H1 (cell line): ENCODE data around the gene PIF1. TPM values are rescaled to one million over a fixed set of nuclear protein-coding genes. Genes with fewer than 3 reads are reported as not detected.

Source experiments
- CTCF ChIA-PET: fragments of 300-600 bp; sonication (Branson Sonifier 250); formaldehyde crosslinking; loops from one replicate; lab custom pipeline; 2021; ENCODE audit not compliant: partially characterized antibody; lab: Charles Lee
- POLR2A ChIA-PET: fragments of 300-600 bp; sonication (Branson Sonifier 250); formaldehyde crosslinking; loops from one replicate; lab custom pipeline; 2021; ENCODE audit warnings: inconsistent platforms; ENCODE audit not compliant: partially characterized antibody; lab: Charles Lee
- DNase-seq, 2 experiments: peaks; one replicate each; pipeline versions ENCODE4 v3.0.0 to v3.0.0-alpha.2; 2010 to 2022; ENCODE audit warnings: low spot score in 2 of 2, low read depth in 1 of 2, mixed read lengths in 1 of 2
- FAIRE-seq: peaks from 2 replicates; lab custom pipeline; 2011; peaks lifted over from hg19 to GRCh38; lab: Jason Lieb, UNC
- H2AFZ ChIP-seq: 2 replicates; pipeline ENCODE4 v1.8.1; 2012; ENCODE audit warnings: low read length, inconsistent platforms
- H2AK5ac ChIP-seq: 2 replicates; pipeline ENCODE4 v1.6.1; 2013; ENCODE audit warnings: low read depth, low read length
- H2BK120ac ChIP-seq: replicated peaks from 2 replicates; pipeline ENCODE3; 2013; ENCODE audit warnings: low read depth, low read length, inconsistent platforms
- H2BK12ac ChIP-seq: 2 replicates; pipeline ENCODE4 v1.6.1; 2013; ENCODE audit warnings: low read depth, low read length
- H2BK15ac ChIP-seq: 2 replicates; pipeline ENCODE4 v1.6.1; 2013; ENCODE audit warnings: low read length
- H2BK20ac ChIP-seq: 2 replicates; pipeline ENCODE4 v1.6.1; 2013; ENCODE audit warnings: low read length
- H2BK5ac ChIP-seq: 2 replicates; pipeline ENCODE4 v1.6.1; 2013; ENCODE audit warnings: low read depth, low read length
- H3K14ac ChIP-seq: 2 replicates; pipeline ENCODE4 v1.6.1; 2013; ENCODE audit warnings: inconsistent platforms; ENCODE audit not compliant: insufficient read length
- H3K18ac ChIP-seq: 2 replicates; pipeline ENCODE4 v1.6.1; 2013; ENCODE audit warnings: low read length; ENCODE audit errors: extremely low read depth
- H3K23ac ChIP-seq: 2 replicates; pipeline ENCODE4 v1.6.1; 2013; ENCODE audit warnings: inconsistent platforms; ENCODE audit not compliant: insufficient read length
- H3K23me2 ChIP-seq: 2 replicates; pipeline ENCODE4 v1.6.1; 2013; ENCODE audit warnings: low read depth, low read length
- H3K27ac ChIP-seq: 2 replicates; pipeline ENCODE4 v1.6.1; 2011; ENCODE audit warnings: low read depth, low read length, inconsistent platforms
- H3K27me3 ChIP-seq, 4 experiments: replicated peaks in 1 of 4; 1 replicate in 1 of 4; 2 replicates in 3 of 4; pipeline versions ENCODE4 v1.6.1 to v1.8.1; 2011 to 2013; ENCODE audit warnings: low read length in 3 of 4, mild to moderate bottlenecking in 3 of 4, inconsistent platforms in 2 of 4, mixed read lengths in 2 of 4, moderate library complexity in 1 of 4; ENCODE audit not compliant: control insufficient read depth in 3 of 4, insufficient read depth in 3 of 4; ENCODE audit errors: extremely low read depth in 1 of 4
- H3K36me3 ChIP-seq, 4 experiments: 2 replicates each; pipeline versions ENCODE4 v1.6.1 to v1.8.1; 2011 to 2013; ENCODE audit warnings: mild to moderate bottlenecking in 4 of 4, low read length in 3 of 4, moderate library complexity in 2 of 4, control low read depth in 1 of 4, inconsistent platforms in 1 of 4; ENCODE audit not compliant: insufficient read depth in 4 of 4, control insufficient read depth in 2 of 4
- H3K4ac ChIP-seq: replicated peaks from 2 replicates; pipeline ENCODE3; 2013; ENCODE audit warnings: low read length, low read depth, mixed read lengths, inconsistent platforms; ENCODE audit not compliant: insufficient read length
- H3K4me1 ChIP-seq, 4 experiments: replicated peaks in 1 of 4; 1 replicate in 1 of 4; 2 replicates in 3 of 4; pipeline versions ENCODE4 v1.6.1 to v1.8.1; 2011 to 2013; ENCODE audit warnings: low read length in 3 of 4, inconsistent platforms in 2 of 4, mixed read lengths in 1 of 4; ENCODE audit not compliant: insufficient read depth in 4 of 4, control insufficient read depth in 3 of 4
- H3K4me2 ChIP-seq, 2 experiments: 2 replicates each; pipeline versions ENCODE4 v1.6.1 to v1.8.1; 2011 to 2013; ENCODE audit warnings: low read depth in 2 of 2, low read length in 2 of 2, control low read depth in 1 of 2, inconsistent platforms in 1 of 2, mild to moderate bottlenecking in 1 of 2; ENCODE audit not compliant: insufficient read depth in 1 of 2
- H3K4me3 ChIP-seq, 4 experiments: fragments of 200-600, 300-600 bp in 1 of 4; sonication (generic), shearing (Covaris generic), sonication (Bioruptor Twin) in 1 of 4; 2 replicates each; pipeline versions ENCODE4 v1.5.1 to v1.8.1; 2011 to 2016; ENCODE audit warnings: low read length in 4 of 4, low read depth in 3 of 4, control low read depth in 2 of 4, inconsistent platforms in 2 of 4, mild to moderate bottlenecking in 2 of 4, mixed read lengths in 1 of 4, moderate library complexity in 1 of 4; ENCODE audit not compliant: insufficient read depth in 2 of 4; ENCODE audit errors: extremely low read depth in 1 of 4
- H3K56ac ChIP-seq: replicated peaks from 2 replicates; pipeline ENCODE3; 2013; ENCODE audit warnings: low read depth, mild to moderate bottlenecking, mixed read lengths, low read length, inconsistent platforms; ENCODE audit not compliant: insufficient read length
- H3K79me1 ChIP-seq: 2 replicates; pipeline ENCODE4 v1.6.1; 2013; ENCODE audit warnings: low read depth, low read length, control low read depth
- H3K79me2 ChIP-seq, 2 experiments: 2 replicates each; pipeline versions ENCODE4 v1.6.1 to v1.8.1; 2012 to 2013; ENCODE audit warnings: low read length in 2 of 2, mild to moderate bottlenecking in 2 of 2, inconsistent platforms in 1 of 2; ENCODE audit not compliant: insufficient read depth in 2 of 2, control insufficient read depth in 1 of 2
- H3K9ac ChIP-seq, 4 experiments: replicated peaks in 1 of 4; 1 replicate in 1 of 4; 2 replicates in 3 of 4; pipeline versions ENCODE4 v1.6.1 to v1.8.1; 2011 to 2013; ENCODE audit warnings: low read depth in 3 of 4, low read length in 3 of 4, control low read depth in 2 of 4, mild to moderate bottlenecking in 2 of 4, moderate library complexity in 2 of 4, inconsistent platforms in 1 of 4; ENCODE audit errors: extremely low read depth in 1 of 4
- H3K9me3 ChIP-seq, 2 experiments: 2 replicates each; pipeline versions ENCODE4 v1.6.1 to v1.8.1; 2012 to 2013; ENCODE audit warnings: mild to moderate bottlenecking in 2 of 2, moderate library complexity in 2 of 2, control low read depth in 1 of 2, inconsistent platforms in 1 of 2, low read depth in 1 of 2, low read length in 1 of 2, mixed read lengths in 1 of 2; ENCODE audit not compliant: insufficient read depth in 2 of 2
- H4K20me1 ChIP-seq, 2 experiments: replicated peaks in 1 of 2; 2 replicates each; pipeline versions ENCODE3 to v1.8.1; 2011 to 2013; ENCODE audit warnings: inconsistent platforms in 2 of 2, low read length in 2 of 2, mild to moderate bottlenecking in 1 of 2; ENCODE audit not compliant: insufficient read depth in 2 of 2, control insufficient read depth in 1 of 2
- H4K5ac ChIP-seq: 2 replicates; pipeline ENCODE4 v1.6.1; 2013; ENCODE audit warnings: low read length, low read depth, mixed read lengths, inconsistent platforms; ENCODE audit not compliant: insufficient read length
- H4K8ac ChIP-seq: 2 replicates; pipeline ENCODE4 v1.8.0; 2013; ENCODE audit warnings: mild to moderate bottlenecking, moderate library complexity, low read length, inconsistent platforms; ENCODE audit not compliant: insufficient read depth; ENCODE audit errors: extremely low read depth
- H4K91ac ChIP-seq: replicated peaks from 2 replicates; pipeline ENCODE3; 2013; ENCODE audit warnings: low read length, mixed read lengths, inconsistent platforms; ENCODE audit not compliant: insufficient read length
- CBX5 ChIP-seq: fragments of 300-800, 300-1000 bp; sonication (generic); IDR thresholded peaks from 2 replicates; pipeline ENCODE4 v1.7.1; 2016; ENCODE audit warnings: antibody characterized with exemption, low read length, low read depth
- NANOG ChIP-seq: IDR thresholded peaks from 2 replicates; pipeline ENCODE4 v1.6.1; 2011; ENCODE audit warnings: low read length, low read depth, mild to moderate bottlenecking, inconsistent platforms; ENCODE audit not compliant: insufficient read depth, poor library complexity, severe bottlenecking
- PHF8 ChIP-seq: fragments of 200-600 bp; sonication (generic); conservative IDR thresholded peaks from 2 replicates; pipeline ENCODE4 v1.7.1; 2012; ENCODE audit warnings: low read depth, mild to moderate bottlenecking, inconsistent platforms, low read length, moderate library complexity
- POU5F1 ChIP-seq: IDR thresholded peaks from 2 replicates; pipeline ENCODE4 v1.6.1; 2011; ENCODE audit warnings: low read depth, mild to moderate bottlenecking, low read length, moderate library complexity
- RFX5 ChIP-seq: IDR thresholded peaks from 2 replicates; pipeline ENCODE4 v1.6.1; 2011; ENCODE audit warnings: low read depth, low read length, improper control_type of control experiment, borderline replicate concordance
- SIX5 ChIP-seq: IDR thresholded peaks from 2 replicates; pipeline ENCODE4 v1.6.1; 2011; ENCODE audit warnings: mild to moderate bottlenecking, low read depth, low read length
- SP1 ChIP-seq: IDR thresholded peaks from 2 replicates; pipeline ENCODE4 v1.6.1; 2011; ENCODE audit warnings: low read depth, low read length
- TAF7 ChIP-seq: optimal IDR thresholded peaks from 2 replicates; pipeline ENCODE3; 2011; ENCODE audit warnings: low read depth, mild to moderate bottlenecking, inconsistent platforms, low read length, moderate library complexity, borderline replicate concordance
- TBP ChIP-seq: IDR thresholded peaks from 2 replicates; pipeline ENCODE4 v1.6.1; 2011; ENCODE audit warnings: low read depth, low read length, improper control_type of control experiment
- TEAD4 ChIP-seq: IDR thresholded peaks from 2 replicates; pipeline ENCODE4 v1.6.1; 2012; ENCODE audit warnings: low read depth, low read length, inconsistent platforms, mixed read lengths
- WGBS, 2 experiments: shearing (Covaris generic) in 1 of 2; methylation state at CpG; one replicate each; pipeline versions ENCODE4 v1.1.6 to v1.1.7; 2013 to 2015; ENCODE audit warnings: low lambda C conversion rate in 2 of 2, mixed read lengths in 2 of 2, inconsistent platforms in 1 of 2, low coverage in 1 of 2, missing lambda C conversion rate in 1 of 2; ENCODE audit not compliant: insufficient replicate concordance in 2 of 2, insufficient coverage in 1 of 2, insufficient read length in 1 of 2; ENCODE audit errors: extremely low coverage in 1 of 2, missing lambda C conversion rate in 1 of 2; 5-methylcytosine and 5-hydroxymethylcytosine counted together
- polyA plus RNA-seq, 7 experiments: library from polyadenylated mRNA; depleted of rRNA in 3 of 7; stranded (reverse) in 5 of 7; unstranded in 2 of 7; fragments of >200 nt in 5 of 7; fragments of 200-250 nt in 2 of 7; gene quantifications; 1 replicate in 5 of 7; 2 replicates in 1 of 7; 4 replicates in 1 of 7; pipeline versions ENCODE4 v1.2.1 to v1.2.3, GENCODE V29; 2011 to 2013; ENCODE audit warnings: missing spikeins in 2 of 7, mixed read lengths in 2 of 7
- total RNA-seq: library from RNA; stranded (reverse); fragmentation: NEBNext Ultra II Directional; extraction: Animal tissue kit (Norgen Biotek cat#: 25700); gene quantifications from 2 replicates; pipeline ENCODE4 v1.2.1, GENCODE V29; 2021
- TF ChIP-seq, protein P1 (sequence below), 3 experiments: IDR thresholded peaks; 1 replicate in 2 of 3; 2 replicates in 1 of 3; pipeline versions ENCODE4 v1.5.1 to v1.6.1; 2011; ENCODE audit warnings: low read length in 3 of 3, mild to moderate bottlenecking in 3 of 3, inconsistent platforms in 2 of 3, low read depth in 1 of 3, moderate library complexity in 1 of 3; ENCODE audit not compliant: insufficient read depth in 1 of 3; ENCODE audit errors: control extremely low read depth in 1 of 3

The PIF1 gene
- total and polyA plus RNA-seq, 2 of the 8 experiments (the other 6 are each of a cell fraction or from before 2014, with no cell fraction given), result 73.3 to 138 TPM

DNA sequence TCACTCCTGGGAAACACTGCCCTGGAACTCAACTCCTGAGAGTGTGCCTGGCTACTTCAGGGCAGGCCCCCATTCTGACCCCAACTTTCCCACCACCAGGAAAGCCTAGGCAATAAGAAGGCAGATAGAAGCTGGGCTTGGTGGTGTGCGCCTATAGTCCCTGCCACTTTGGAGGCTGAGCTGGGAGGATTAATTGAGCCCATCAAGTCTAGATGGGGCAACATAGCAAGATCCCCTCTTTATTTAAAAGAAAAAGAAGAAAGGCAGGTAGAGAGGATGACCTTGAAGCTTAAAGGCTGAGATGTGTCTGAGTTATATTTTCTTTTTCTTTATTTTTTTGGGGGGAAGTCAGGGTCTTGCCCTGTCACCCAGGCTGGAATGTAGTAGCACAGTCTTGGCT lies 45.8 kb downstream of the PIF1 start:
- H2AFZ ChIP-seq, result no peak overlapping the region
- no peak overlapping the region for H3K9ac ChIP-seq
- 0 out of 2 replicates have a peak overlapping the region, but pooled peaks have one; percentile 34 for H3K18ac ChIP-seq
- H4K20me1 ChIP-seq, result no peaks in the 10 kb centered on the region
- no peaks in the 10 kb centered on the region for H3K36me3 ChIP-seq
- H3K4me2 ChIP-seq, result no peak overlapping the region
- H3K23ac ChIP-seq, result no peak overlapping the region
- 100% methylated on average over 1 of the region's 1 CpG; no CpG with 5 or more reads in 1 of the 2 experiments for WGBS, 2 experiments
- ChIA-PET POLR2A (interaction anchor here (1.0 to 25.1 kb wide), 9 partner anchors 12 to 80 kb away, joined by 3 to 748 read pairs (median 3); no protein-coding TSS in a partner anchor), CTCF (interaction anchor here (0.7 to 10.7 kb wide), 10 partner anchors 11 to 224 kb away, joined by 3 to 129 read pairs (median 4); no protein-coding TSS in a partner anchor)
- no peak overlapping the region for H3K4me3 ChIP-seq
- peaks cover 4 to 25% of the 10 kb centered on the region in 2 experiments for H3K79me2 ChIP-seq
- no peak overlapping the region for H4K91ac ChIP-seq
- peak overlapping the region; percentile 43; the same call in 1 of the 2 replicates for H2BK20ac ChIP-seq
- H2BK12ac ChIP-seq, result 0 out of 2 replicates have a peak overlapping the region, but pooled peaks have one; percentile 13
- no peak overlapping the region for H4K8ac ChIP-seq
- H3K79me1 ChIP-seq, result no peaks in the 10 kb centered on the region
- H3K14ac ChIP-seq, result no peak overlapping the region
- H2BK5ac ChIP-seq, result peak overlapping the region; percentile 6; the same call in 1 of the 2 replicates
- 0 out of 2 replicates have a peak overlapping the region, but pooled peaks have one; percentile 22 for H2BK15ac ChIP-seq
- H3K56ac ChIP-seq, result no peak overlapping the region
- DNase-seq (no peak), FAIRE-seq (no peak)
- peaks cover 7 to 22% (median 16%) of the 10 kb centered on the region in 4 experiments for H3K4me1 ChIP-seq
- H3K27me3 ChIP-seq, result no peaks in the 10 kb centered on the region
- H4K5ac ChIP-seq, result no peak overlapping the region
- H3K23me2 ChIP-seq, result no peaks in the 10 kb centered on the region; the same call in 1 of the 2 replicates
- H3K27ac ChIP-seq, result no peak overlapping the region
- H3K4ac ChIP-seq, result peak overlapping the region; percentile 61
- H2BK120ac ChIP-seq, result no peak overlapping the region
- no peak overlapping the region for H2AK5ac ChIP-seq
- no peaks in the 10 kb centered on the region for H3K9me3 ChIP-seq
- no peak for TF ChIP-seq SIX5
- TF ChIP-seq TAF7, result no peak
- TF ChIP-seq TBP, result no peak
- TF ChIP-seq RFX5, result no peak
- TF ChIP-seq, protein P1, sequence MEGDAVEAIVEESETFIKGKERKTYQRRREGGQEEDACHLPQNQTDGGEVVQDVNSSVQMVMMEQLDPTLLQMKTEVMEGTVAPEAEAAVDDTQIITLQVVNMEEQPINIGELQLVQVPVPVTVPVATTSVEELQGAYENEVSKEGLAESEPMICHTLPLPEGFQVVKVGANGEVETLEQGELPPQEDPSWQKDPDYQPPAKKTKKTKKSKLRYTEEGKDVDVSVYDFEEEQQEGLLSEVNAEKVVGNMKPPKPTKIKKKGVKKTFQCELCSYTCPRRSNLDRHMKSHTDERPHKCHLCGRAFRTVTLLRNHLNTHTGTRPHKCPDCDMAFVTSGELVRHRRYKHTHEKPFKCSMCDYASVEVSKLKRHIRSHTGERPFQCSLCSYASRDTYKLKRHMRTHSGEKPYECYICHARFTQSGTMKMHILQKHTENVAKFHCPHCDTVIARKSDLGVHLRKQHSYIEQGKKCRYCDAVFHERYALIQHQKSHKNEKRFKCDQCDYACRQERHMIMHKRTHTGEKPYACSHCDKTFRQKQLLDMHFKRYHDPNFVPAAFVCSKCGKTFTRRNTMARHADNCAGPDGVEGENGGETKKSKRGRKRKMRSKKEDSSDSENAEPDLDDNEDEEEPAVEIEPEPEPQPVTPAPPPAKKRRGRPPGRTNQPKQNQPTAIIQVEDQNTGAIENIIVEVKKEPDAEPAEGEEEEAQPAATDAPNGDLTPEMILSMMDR (IDR thresholded peaks at IDR 0.05; ENCODE audit: control extremely low read depth in 1 of 3, insufficient read depth in 1 of 3, low read depth in 1 of 3, low read length in 3 of 3), result no peak
- no peak for TF ChIP-seq TEAD4
- TF ChIP-seq SP1, result no peak
- no peak for TF ChIP-seq POU5F1
- TF ChIP-seq NANOG, result no peak
- TF ChIP-seq PHF8, result no peak
- no peak for TF ChIP-seq CBX5
